ENCODE results near the gene PTPN13.

The PTPN13 gene

GRCh38 chr4:86593688-86594558, at the start of gene PTPN13:
Gene PTPN13, plus strand, starts transcription at chr4:86594315. Its CDS starts 40,942 bp downstream, at chr4:86635257.
- peak; percentile 66 for DNase-seq (ENCODE audit: low spot score)

GRCh38 chr4:86547140-86547539, 47.0 kb upstream of the PTPN13 start:
- no peak for DNase-seq (ENCODE audit: low spot score)

- no peak for DNase-seq (ENCODE audit: low spot score)
Observed at GRCh38 chr4:86549163-86549788, 44.8 kb upstream of the PTPN13 start.

GRCh38 chr4:86551387-86551786, 42.7 kb upstream of the PTPN13 start:
- DNase-seq (ENCODE audit: low spot score) = no peak

- no peak for DNase-seq (ENCODE audit: low spot score)
Observed at GRCh38 chr4:86554646-86555045, 39.5 kb upstream of the PTPN13 start.

- DNase-seq (ENCODE audit: low spot score) = no peak
Observed at GRCh38 chr4:86556791-86557415, 37.2 kb upstream of the PTPN13 start.

GRCh38 chr4:86557526-86557925, 36.6 kb upstream of the PTPN13 start:
- no peak for DNase-seq (ENCODE audit: low spot score)

GRCh38 chr4:86558258-86558657, 35.9 kb upstream of the PTPN13 start:
- DNase-seq (ENCODE audit: low spot score) = no peak

GRCh38 chr4:86558797-86559196, 35.3 kb upstream of the PTPN13 start:
- DNase-seq (ENCODE audit: low spot score) = no peak

GRCh38 chr4:86560447-86560846, 33.7 kb upstream of the PTPN13 start:
- no peak for DNase-seq (ENCODE audit: low spot score)

- DNase-seq (ENCODE audit: low spot score) = no peak
Observed at GRCh38 chr4:86561256-86561655, 32.9 kb upstream of the PTPN13 start.

- DNase-seq (ENCODE audit: low spot score) = no peak
Observed at GRCh38 chr4:86563416-86563815, 30.7 kb upstream of the PTPN13 start.

GRCh38 chr4:86564795-86565194, 29.3 kb upstream of the PTPN13 start:
- DNase-seq (ENCODE audit: low spot score) = no peak

- DNase-seq (ENCODE audit: low spot score) = no peak
Observed at GRCh38 chr4:86565651-86566050, 28.5 kb upstream of the PTPN13 start.

- DNase-seq (ENCODE audit: low spot score) = no peak
Observed at GRCh38 chr4:86569103-86569870, 24.8 kb upstream of the PTPN13 start.

GRCh38 chr4:86579941-86580340, 14.2 kb upstream of the PTPN13 start:
- no peak for DNase-seq (ENCODE audit: low spot score)

- no peak for DNase-seq (ENCODE audit: low spot score)
Observed at GRCh38 chr4:86582410-86582809, 11.7 kb upstream of the PTPN13 start.

GRCh38 chr4:86586160-86586572, 7.9 kb upstream of the PTPN13 start:
- DNase-seq (ENCODE audit: low spot score) = no peak

GRCh38 chr4:86586626-86587380, 7.3 kb upstream of the PTPN13 start:
- no peak for DNase-seq (ENCODE audit: low spot score)

- DNase-seq (ENCODE audit: low spot score) = no peak
Observed at GRCh38 chr4:86587381-86588140, 6.6 kb upstream of the PTPN13 start.
